ENCODE results near the gene KRTAP20-1.
A peak's percentile ranks its signal among the peaks of the same experiment; 100 is the strongest.

KRTAP20-1 gene

GRCh38 chr21:30605968-30606367 lies 10.3 kb upstream of the KRTAP20-1 start:
- no peaks in the 10 kb centered on the region for H3K9me3 ChIP-seq (ENCODE audit: insufficient read depth, low read length, severe bottlenecking)
- no peak overlapping the region for H3K9ac ChIP-seq (ENCODE audit: low read depth, low read length)
- no peaks in the 10 kb centered on the region for H3K79me2 ChIP-seq (ENCODE audit: insufficient read depth, low read length)
- TF ChIP-seq EZH2 (IDR thresholded peaks at IDR 0.05; ENCODE audit: borderline replicate concordance, low read depth, low read length, severe bottlenecking) (no peak), CTCF (IDR thresholded peaks at IDR 0.05; ENCODE audit: borderline replicate concordance, extremely low read depth, low read length, poor library complexity, severe bottlenecking) (peak; percentile 9)
- H3K27me3 ChIP-seq (ENCODE audit: insufficient read depth, low read length, poor library complexity) = no peaks in the 10 kb centered on the region
- ATAC-seq (ENCODE audit: insufficient read depth, low read depth) (no peak), DNase-seq (no peak)
- no peak overlapping the region for H2AFZ ChIP-seq (ENCODE audit: low read depth, low read length)
- H3K4me1 ChIP-seq (ENCODE audit: insufficient read depth, low read length) = no peaks in the 10 kb centered on the region
- no peak overlapping the region for H3K4me3 ChIP-seq (ENCODE audit: low read depth in 1 of 2, low read length in 2 of 2)
- no peaks in the 10 kb centered on the region for H3K36me3 ChIP-seq (ENCODE audit: insufficient read depth, low read length)
- no peak overlapping the region for H3K27ac ChIP-seq (ENCODE audit: low read length)
- no peaks in the 10 kb centered on the region for H4K20me1 ChIP-seq (ENCODE audit: insufficient read depth, low read length)
- no peak overlapping the region for H3K4me2 ChIP-seq (ENCODE audit: insufficient read depth, low read length)

GRCh38 chr21:30612132-30612531 lies 4.1 kb upstream of the KRTAP20-1 start:
- ATAC-seq (ENCODE audit: insufficient read depth, low read depth) (no peak), DNase-seq (no peak)
- no peaks in the 10 kb centered on the region for H3K79me2 ChIP-seq (ENCODE audit: insufficient read depth, low read length)
- H3K4me2 ChIP-seq (ENCODE audit: insufficient read depth, low read length) = no peak overlapping the region
- no peaks in the 10 kb centered on the region for H3K9me3 ChIP-seq (ENCODE audit: insufficient read depth, low read length, severe bottlenecking)
- TF ChIP-seq CTCF (IDR thresholded peaks at IDR 0.05; ENCODE audit: borderline replicate concordance, extremely low read depth, low read length, poor library complexity, severe bottlenecking) = no peak
- no peak for TF ChIP-seq EZH2 (IDR thresholded peaks at IDR 0.05; ENCODE audit: borderline replicate concordance, low read depth, low read length, severe bottlenecking)
- no peak overlapping the region for H3K9ac ChIP-seq (ENCODE audit: low read depth, low read length)
- H3K4me1 ChIP-seq (ENCODE audit: insufficient read depth, low read length) = no peaks in the 10 kb centered on the region
- no peak overlapping the region for H3K4me3 ChIP-seq (ENCODE audit: low read depth in 1 of 2, low read length in 2 of 2)
- no peaks in the 10 kb centered on the region for H3K36me3 ChIP-seq (ENCODE audit: insufficient read depth, low read length)
- H4K20me1 ChIP-seq (ENCODE audit: insufficient read depth, low read length) = no peaks in the 10 kb centered on the region
- no peaks in the 10 kb centered on the region for H3K27me3 ChIP-seq (ENCODE audit: insufficient read depth, low read length, poor library complexity)
- H3K27ac ChIP-seq (ENCODE audit: low read length) = no peak overlapping the region
- H2AFZ ChIP-seq (ENCODE audit: low read depth, low read length) = no peak overlapping the region

DNA sequence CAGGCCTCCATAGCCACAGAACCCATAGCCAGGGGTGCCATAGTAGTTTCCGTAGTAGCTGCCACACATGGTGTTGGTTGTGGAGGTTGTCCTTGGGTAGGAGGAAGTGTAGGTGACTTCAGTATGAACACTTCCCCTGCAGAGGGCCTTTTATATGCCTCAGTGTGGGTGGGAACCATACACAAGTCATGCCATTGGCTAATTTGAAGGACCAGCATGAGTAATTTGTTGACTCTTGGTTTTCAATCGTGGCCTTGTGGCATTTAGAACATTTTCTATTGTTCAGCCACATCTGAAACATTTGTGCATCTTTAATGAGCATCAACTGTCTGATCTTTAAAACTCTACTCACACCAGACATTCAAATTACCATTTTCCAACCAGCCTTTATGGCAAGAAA lies 2.4 kb upstream of the KRTAP20-1 start, which contains the start of gene KRTAP6-1:
Gene KRTAP6-1 (minus strand): TSS at position 95 of the 400 bp plus-strand sequence. CDS start 26 bp downstream, at position 69.
- H3K9ac ChIP-seq (ENCODE audit: low read depth, low read length) = no peak within 1 kb of the TSS
- no peaks in the 10 kb centered on the region for H3K9me3 ChIP-seq (ENCODE audit: insufficient read depth, low read length, severe bottlenecking)
- no peaks in the 10 kb centered on the region for H3K27me3 ChIP-seq (ENCODE audit: insufficient read depth, low read length, poor library complexity)
- H2AFZ ChIP-seq (ENCODE audit: low read depth, low read length) = no peak within 1 kb of the TSS
- H4K20me1 ChIP-seq (ENCODE audit: insufficient read depth, low read length) = no peaks in the 10 kb centered on the region
- no peak within 1 kb of the TSS for H3K27ac ChIP-seq (ENCODE audit: low read length)
- TF ChIP-seq CTCF (IDR thresholded peaks at IDR 0.05; ENCODE audit: borderline replicate concordance, extremely low read depth, low read length, poor library complexity, severe bottlenecking) (no peak), EZH2 (IDR thresholded peaks at IDR 0.05; ENCODE audit: borderline replicate concordance, low read depth, low read length, severe bottlenecking) (no peak)
- no peaks in the 10 kb centered on the region for H3K36me3 ChIP-seq (ENCODE audit: insufficient read depth, low read length)
- H3K4me3 ChIP-seq (ENCODE audit: low read depth in 1 of 2, low read length in 2 of 2) = no peak within 1 kb of the TSS
- no peaks in the 10 kb centered on the region for H3K4me1 ChIP-seq (ENCODE audit: insufficient read depth, low read length)
- DNase-seq (no peak), ATAC-seq (ENCODE audit: insufficient read depth, low read depth) (no peak)
- H3K4me2 ChIP-seq (ENCODE audit: insufficient read depth, low read length) = no peak within 1 kb of the TSS
- H3K79me2 ChIP-seq (ENCODE audit: insufficient read depth, low read length) = no peaks in the 10 kb centered on the region

GRCh38 chr21:30615199-30615598 lies 1.0 kb upstream of the KRTAP20-1 start:
- Histone ChIP-seq H3K36me3 (ENCODE audit: insufficient read depth, low read length) (no peaks in the 10 kb centered on the region), H3K4me1 (ENCODE audit: insufficient read depth, low read length) (no peaks in the 10 kb centered on the region), H3K79me2 (ENCODE audit: insufficient read depth, low read length) (no peaks in the 10 kb centered on the region), H3K27ac (ENCODE audit: low read length) (no peak overlapping the region), H2AFZ (ENCODE audit: low read depth, low read length) (no peak overlapping the region), H3K4me3 (ENCODE audit: low read depth in 1 of 2, low read length in 2 of 2) (no peak overlapping the region), H3K4me2 (ENCODE audit: insufficient read depth, low read length) (no peak overlapping the region), H4K20me1 (ENCODE audit: insufficient read depth, low read length) (no peaks in the 10 kb centered on the region), H3K9me3 (ENCODE audit: insufficient read depth, low read length, severe bottlenecking) (no peaks in the 10 kb centered on the region), H3K27me3 (ENCODE audit: insufficient read depth, low read length, poor library complexity) (no peaks in the 10 kb centered on the region), H3K9ac (ENCODE audit: low read depth, low read length) (no peak overlapping the region)
- DNase-seq (no peak), ATAC-seq (ENCODE audit: insufficient read depth, low read depth) (no peak)
- TF ChIP-seq EZH2 (IDR thresholded peaks at IDR 0.05; ENCODE audit: borderline replicate concordance, low read depth, low read length, severe bottlenecking) (no peak), CTCF (IDR thresholded peaks at IDR 0.05; ENCODE audit: borderline replicate concordance, extremely low read depth, low read length, poor library complexity, severe bottlenecking) (no peak)

All from DND-41 (cell line).